CD4-positive, alpha-beta T cell treated with Interleukin-10 for 1 hour (primary cell): ENCODE data around the gene DDR2.
"Not testable (repeated sequence)": the region's sequence is repeated elsewhere in the genome, so short reads cannot be mapped to it uniquely, and the experiment has no call there.

Experiments
- DNase-seq: peaks from one replicate; pipeline ENCODE4 v3.0.0-alpha.2; 2020

The DDR2 gene

GRCh38 chr1:162788783-162789182 lies 156.5 kb downstream of the DDR2 start:
- not testable (repeated sequence) for DNase-seq

- DNase-seq, result peak; percentile 85
Measured at GRCh38 chr1:162790303-162790984, 158.2 kb downstream of the DDR2 start, which contains the start of gene HSD17B7. Gene HSD17B7 (plus strand): TSS chr1:162790702. CDS start chr1:162790801, 99 bp downstream.

- DNase-seq, result peak; percentile 23
Measured at GRCh38 chr1:162790985-162791357, 158.7 kb downstream of the DDR2 start.

GRCh38 chr1:162794284-162794683 lies 162.0 kb downstream of the DDR2 start:
- DNase-seq, result not testable (repeated sequence)

- not testable (repeated sequence) for DNase-seq
Measured at GRCh38 chr1:162796617-162797279, 164.5 kb downstream of the DDR2 start.

- DNase-seq, result not testable (repeated sequence)
Measured at GRCh38 chr1:162799995-162800830, 167.9 kb downstream of the DDR2 start.

- not testable (repeated sequence) for DNase-seq
Measured at GRCh38 chr1:162807503-162807902, 175.2 kb downstream of the DDR2 start.

GRCh38 chr1:162812357-162812756 lies 180.1 kb downstream of the DDR2 start:
- DNase-seq, result not testable (repeated sequence)

GRCh38 chr1:162818136-162818535 lies 185.9 kb downstream of the DDR2 start:
- not testable (repeated sequence) for DNase-seq

- DNase-seq, result not testable (repeated sequence)
Measured at GRCh38 chr1:162818666-162819065, 186.4 kb downstream of the DDR2 start.

GRCh38 chr1:162822391-162823200 lies 190.3 kb downstream of the DDR2 start:
- no peak for DNase-seq

- no peak for DNase-seq
Measured at GRCh38 chr1:162823231-162823630, 191.0 kb downstream of the DDR2 start.

GRCh38 chr1:162823771-162824525 lies 191.7 kb downstream of the DDR2 start:
- no peak for DNase-seq

GRCh38 chr1:162829268-162829667 lies 197.0 kb downstream of the DDR2 start:
- no peak for DNase-seq

GRCh38 chr1:162832470-162832869 lies 200.2 kb downstream of the DDR2 start:
- DNase-seq, result no peak

GRCh38 chr1:162835157-162835899 lies 203.1 kb downstream of the DDR2 start:
- DNase-seq, result no peak
